MCF 10A (cell line): ENCODE measurements around the gene DRAP1. TPM values are rescaled to one million over a fixed set of nuclear protein-coding genes. Genes with fewer than 3 reads are reported as not detected.

ENCODE experiments used
- BruUV-seq: library from RNA; stranded (reverse); fragments of 400-500 nt; replicated peaks from 2 replicates; lab custom pipeline; 2021; lab: Mats Ljungman, UMichigan
- CTCF ChIA-PET: fragments of 300-600 bp; sonication (Branson Sonifier 250); formaldehyde crosslinking; extraction: SDS; loops from one replicate; lab custom pipeline; 2021; ENCODE audit warnings: antibody characterized with exemption, inconsistent platforms; lab: Yijun Ruan, JAX
- POLR2A ChIA-PET: fragments of 300-600, 350-650 bp; sonication (Branson Sonifier 250); formaldehyde crosslinking; extraction: SDS; loops from one replicate; lab custom pipeline; 2020; ENCODE audit warnings: antibody characterized with exemption, inconsistent platforms; lab: Yijun Ruan, JAX
- DNase-seq: peaks from one replicate; pipeline ENCODE4 v3.0.0-alpha.2; 2018; ENCODE audit not compliant: unreplicated experiment
- H3K27ac Mint-ChIP-seq: one replicate; pipeline ENCODE4 v1.8.0; 2022; ENCODE audit warnings: mild to moderate bottlenecking, low read depth, mixed read lengths; ENCODE audit not compliant: unreplicated experiment
- H3K27me3 Mint-ChIP-seq: one replicate; pipeline ENCODE4 v1.8.0; 2022; ENCODE audit warnings: mixed read lengths; ENCODE audit not compliant: insufficient read depth, unreplicated experiment
- H3K36me3 Mint-ChIP-seq: one replicate; pipeline ENCODE4 v1.8.0; 2022; ENCODE audit warnings: mild to moderate bottlenecking, moderate library complexity, mixed read lengths; ENCODE audit not compliant: insufficient read depth, unreplicated experiment
- H3K4me1 Mint-ChIP-seq: one replicate; pipeline ENCODE4 v1.8.0; 2022; ENCODE audit warnings: mixed read lengths; ENCODE audit not compliant: insufficient read depth, unreplicated experiment
- H3K4me3 Mint-ChIP-seq: one replicate; pipeline ENCODE4 v1.8.0; 2022; ENCODE audit warnings: mild to moderate bottlenecking, moderate library complexity, mixed read lengths; ENCODE audit not compliant: unreplicated experiment
- H3K9me3 Mint-ChIP-seq: one replicate; pipeline ENCODE4 v1.8.0; 2022; ENCODE audit warnings: mixed read lengths; ENCODE audit not compliant: unreplicated experiment
- CTCF ChIP-seq: fragments of 200-600 bp; IDR thresholded peaks from one replicate; pipeline ENCODE4 v1.8.0; 2022; ENCODE audit warnings: antibody characterized with exemption, mild to moderate bottlenecking; ENCODE audit not compliant: unreplicated experiment
- intact Hi-C: fragments of 100-400 bp; cut with micrococcal nuclease; formaldehyde crosslinking; loops from 2 replicates; pipeline ENCODE4 v1.14.1; 2022
- total RNA-seq: library from RNA; stranded (reverse); gene quantifications from 2 replicates; pipeline ENCODE4 v1.2.3, GENCODE V29; 2022

Gene DRAP1
- total RNA-seq, 1 experiment from 2014 or later = 167 TPM

DNA sequence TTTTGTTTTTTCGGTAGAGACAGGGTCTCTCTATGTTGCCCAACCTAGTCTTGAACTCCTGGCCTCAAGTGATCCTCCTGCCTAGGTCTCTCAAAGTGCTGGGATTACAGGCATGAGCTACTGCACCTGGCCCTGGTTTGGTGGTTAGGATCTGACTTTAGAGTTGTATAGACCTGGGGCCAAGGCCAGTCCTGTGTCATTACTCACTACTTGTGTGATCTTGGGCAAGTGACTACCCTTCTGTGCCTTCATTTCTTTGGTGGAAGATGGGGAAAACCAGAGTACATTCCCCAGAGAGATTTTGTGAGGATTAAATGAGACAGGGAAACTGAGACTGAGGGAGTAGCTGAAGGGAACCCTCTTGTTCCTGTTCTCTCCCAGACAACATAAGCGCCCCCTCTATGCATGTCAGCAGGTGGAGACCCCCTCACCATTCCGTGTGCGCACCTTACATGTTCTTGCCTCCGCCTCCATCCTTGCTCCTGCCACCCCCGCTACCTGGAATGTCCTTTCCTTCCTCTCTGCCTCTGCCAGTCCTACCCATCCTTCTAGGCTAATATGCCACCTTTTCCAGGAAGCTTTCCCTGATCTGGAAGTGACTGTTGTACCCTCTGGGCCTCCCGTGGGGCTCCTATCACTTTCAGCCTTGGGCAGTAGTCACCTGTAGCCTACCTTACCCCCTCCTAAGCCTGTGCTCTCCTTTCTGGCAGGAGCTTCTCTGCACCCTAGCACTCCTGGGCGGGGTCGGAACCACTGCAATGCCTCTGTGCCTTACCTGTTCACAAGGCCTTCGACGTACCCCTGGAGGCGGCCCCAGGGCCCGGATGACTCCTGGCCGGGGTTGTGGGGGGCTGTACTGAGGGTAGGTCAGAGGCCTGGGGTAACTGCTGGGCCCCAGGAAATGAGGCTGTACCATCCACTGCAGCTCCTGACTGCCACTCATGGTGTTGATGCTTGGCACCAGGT, 22.9 kb upstream of the DRAP1 start:
- ChIA-PET CTCF (interaction anchor here (0.6 to 4.3 kb wide), 6 partner anchors 8 to 323 kb away, joined by 3 to 55 read pairs (median 3); partner anchors contain the start of gene FIBP), POLR2A (interaction anchor here (0.6 to 6.4 kb wide), 14 partner anchors 7 to 1120 kb away, joined by 3 to 222 read pairs (median 4); partner anchors contain the start of genes CCDC85B, CFL1 and FIBP)
- Mint-ChIP-seq H3K27ac (peak overlapping the region; percentile 89), H3K9me3 (no peaks in the 10 kb centered on the region), H3K36me3 (peaks cover 55% of the 10 kb centered on the region), H3K4me3 (peak overlapping the region; percentile 96), H3K4me1 (peaks cover 38% of the 10 kb centered on the region), H3K27me3 (no peaks in the 10 kb centered on the region)
- TF ChIP-seq CTCF = no peak
- BruUV-seq = no TSS peak
- DNase-seq = no peak
- intact Hi-C loops = no loop called here

GRCh38 chr11:65897020-65897471, 22.2 kb upstream of the DRAP1 start:
- H3K4me3 Mint-ChIP-seq = peak overlapping the region; percentile 96

DNA sequence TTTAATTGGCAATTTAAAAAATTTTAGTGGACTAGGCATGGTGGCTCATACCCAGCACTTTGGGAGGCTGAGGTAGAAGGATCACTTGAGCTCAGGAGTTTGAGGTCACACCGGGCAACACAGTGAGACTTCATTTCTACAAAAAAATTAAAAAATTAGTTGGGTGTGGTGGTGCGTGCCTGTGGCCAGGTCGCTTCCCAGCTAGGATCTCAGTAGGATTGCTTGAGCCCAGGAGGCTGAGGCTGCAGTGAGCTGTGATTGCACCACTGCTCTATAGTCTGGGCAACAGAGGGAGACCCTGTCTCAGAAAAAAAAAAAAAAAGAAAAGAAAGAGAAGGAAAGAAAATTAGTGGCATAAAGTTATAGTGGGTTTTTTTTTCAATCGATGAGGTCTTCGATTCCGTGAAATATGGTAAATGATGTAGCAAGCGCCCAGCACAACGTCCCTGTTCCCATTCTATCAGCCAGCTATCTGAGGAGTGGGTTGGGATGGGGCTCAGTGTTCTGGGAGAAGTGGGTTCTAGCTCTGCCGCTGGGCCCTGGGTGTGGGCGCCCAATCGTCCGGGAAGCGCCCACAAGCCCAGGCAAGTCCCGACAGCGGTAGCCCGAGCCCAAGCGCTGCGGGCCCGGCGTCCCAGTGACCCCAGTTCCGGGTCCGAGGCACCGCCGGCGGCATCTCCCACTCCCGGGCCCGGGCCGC, 20.4 kb upstream of the DRAP1 start:
- intact Hi-C loops = loop anchor here (1.0 kb wide), 1 partner anchor 9 kb away; the partner anchor contains the start of gene CCDC85B
- peaks cover 52% of the 10 kb centered on the region for H3K4me1 Mint-ChIP-seq
- H3K4me3 Mint-ChIP-seq = peak overlapping the region; percentile 96
- no peak for TF ChIP-seq CTCF
- peak overlapping the region; percentile 89 for H3K27ac Mint-ChIP-seq
- peaks cover 31% of the 10 kb centered on the region for H3K36me3 Mint-ChIP-seq
- no peaks in the 10 kb centered on the region for H3K27me3 Mint-ChIP-seq
- ChIA-PET POLR2A (interaction anchor here (0.6 to 6.4 kb wide), 17 partner anchors 9 to 1955 kb away, joined by 3 to 222 read pairs (median 5); partner anchors contain the start of genes BANF1, C11orf68, CCDC85B and CFL1), CTCF (interaction anchor here (0.8 to 4.3 kb wide), 7 partner anchors 10 to 119 kb away, joined by 3 to 55 read pairs (median 6); partner anchors contain the start of genes CCDC85B and FIBP)
- no peaks in the 10 kb centered on the region for H3K9me3 Mint-ChIP-seq
- BruUV-seq = TSS peak; percentile 37
- peak; percentile 80 for DNase-seq

More at GRCh38 chr11:65897020-65897471, 22.2 kb upstream of the DRAP1 start:
- peaks cover 44% of the 10 kb centered on the region for H3K4me1 Mint-ChIP-seq
- peak overlapping the region; percentile 89 for H3K27ac Mint-ChIP-seq
- H3K9me3 Mint-ChIP-seq = no peaks in the 10 kb centered on the region
- H3K27me3 Mint-ChIP-seq = no peaks in the 10 kb centered on the region
- intact Hi-C loops = no loop called here
- no TSS peak for BruUV-seq
- DNase-seq = no peak
- no peak for TF ChIP-seq CTCF
- ChIA-PET CTCF (interaction anchor here (0.6 to 4.3 kb wide), 7 partner anchors 9 to 324 kb away, joined by 3 to 55 read pairs (median 5); partner anchors contain the start of gene FIBP), POLR2A (interaction anchor here (0.6 to 6.4 kb wide), 12 partner anchors 8 to 1121 kb away, joined by 3 to 222 read pairs (median 5); partner anchors contain the start of genes BANF1, C11orf68, CCDC85B and CFL1)
- peaks cover 47% of the 10 kb centered on the region for H3K36me3 Mint-ChIP-seq
